ENCODE data around the gene CDC42BPG.

The CDC42BPG gene

GRCh38 chr11:64874308-64875240 lies 30.1 kb upstream of the CDC42BPG start:
- H3K4me3 ChIP-seq (ENCODE audit: low read depth, low read length), result no peak overlapping the region
- no peak for TF ChIP-seq CTCF (IDR thresholded peaks at IDR 0.05; ENCODE audit: low read depth, low read length)

GRCh38 chr11:64872790-64873488 lies 28.5 kb upstream of the CDC42BPG start:
- TF ChIP-seq CTCF (IDR thresholded peaks at IDR 0.05; ENCODE audit: low read depth, low read length), result no peak
- H3K4me3 ChIP-seq (ENCODE audit: low read depth, low read length), result no peak overlapping the region

GRCh38 chr11:64871492-64871891 lies 27.0 kb upstream of the CDC42BPG start:
- no peak for TF ChIP-seq CTCF (IDR thresholded peaks at IDR 0.05; ENCODE audit: low read depth, low read length)
- H3K4me3 ChIP-seq (ENCODE audit: low read depth, low read length), result no peak overlapping the region

GRCh38 chr11:64870893-64871466 lies 26.5 kb upstream of the CDC42BPG start:
- no peak for TF ChIP-seq CTCF (IDR thresholded peaks at IDR 0.05; ENCODE audit: low read depth, low read length)
- peak overlapping the region; percentile 7 for H3K4me3 ChIP-seq (ENCODE audit: low read depth, low read length)

- H3K4me3 ChIP-seq (ENCODE audit: low read depth, low read length), result peak overlapping the region; percentile 7
- no peak for TF ChIP-seq CTCF (IDR thresholded peaks at IDR 0.05; ENCODE audit: low read depth, low read length)
Measured at GRCh38 chr11:64870176-64870892, 25.9 kb upstream of the CDC42BPG start.

- TF ChIP-seq CTCF (IDR thresholded peaks at IDR 0.05; ENCODE audit: low read depth, low read length), result peak; percentile 40
- H3K4me3 ChIP-seq (ENCODE audit: low read depth, low read length), result no peak overlapping the region
Measured at GRCh38 chr11:64869571-64870175, 25.2 kb upstream of the CDC42BPG start.

Data from WI38 (cell line).